PFSK-1 (cell line): ENCODE results near the gene EED.

Experiments
- FOXP2 ChIP-seq: optimal IDR thresholded peaks from 2 replicates; pipeline ENCODE3; 2011; ENCODE audit warnings: borderline replicate concordance, control low read depth, inconsistent platforms; ENCODE audit not compliant: insufficient read depth; ENCODE audit errors: extremely low read length, extremely low read depth
- POLR2AphosphoS5 ChIP-seq: IDR thresholded peaks from 2 replicates; pipeline ENCODE4 v1.6.1; 2012; ENCODE audit warnings: low read depth, mild to moderate bottlenecking, control low read depth, low read length, moderate library complexity
- REST ChIP-seq, 2 experiments: IDR thresholded peaks; 2 replicates each; pipeline versions ENCODE4 v1.6.1 to v1.8.0; 2011 to 2012; ENCODE audit warnings: low read depth in 2 of 2, low read length in 2 of 2, control low read depth in 1 of 2, inconsistent platforms in 1 of 2, mild to moderate bottlenecking in 1 of 2, moderate library complexity in 1 of 2; ENCODE audit not compliant: insufficient read depth in 1 of 2
- SIN3A ChIP-seq: IDR thresholded peaks from 2 replicates; pipeline ENCODE4 v1.6.1; 2012; ENCODE audit warnings: mild to moderate bottlenecking, low read length, moderate library complexity, borderline replicate concordance; ENCODE audit not compliant: insufficient read depth
- TAF1 ChIP-seq: IDR thresholded peaks from 2 replicates; pipeline ENCODE4 v1.6.1; 2012; ENCODE audit warnings: low read length, control low read depth, borderline replicate concordance; ENCODE audit not compliant: insufficient read depth

EED gene

GRCh38 chr11:86197448-86197847 is 47.1 kb upstream of the EED start:
- no peak for TF ChIP-seq SIN3A
- no peak for TF ChIP-seq TAF1
- TF ChIP-seq FOXP2: no peak
- no peak for TF ChIP-seq REST (IDR thresholded peaks at IDR 0.05; ENCODE audit: insufficient read depth in 1 of 2, low read depth in 2 of 2, low read length in 2 of 2)
- no peak for TF ChIP-seq POLR2AphosphoS5

- TF ChIP-seq REST (IDR thresholded peaks at IDR 0.05; ENCODE audit: insufficient read depth in 1 of 2, low read depth in 2 of 2, low read length in 2 of 2): no peak
- TF ChIP-seq POLR2AphosphoS5: no peak
- TF ChIP-seq TAF1: no peak
- TF ChIP-seq SIN3A: no peak
- TF ChIP-seq FOXP2: no peak
Observed at GRCh38 chr11:86198139-86198538, 46.4 kb upstream of the EED start.

GRCh38 chr11:86199354-86199753 is 45.2 kb upstream of the EED start:
- no peak for TF ChIP-seq POLR2AphosphoS5
- no peak for TF ChIP-seq TAF1
- TF ChIP-seq REST (IDR thresholded peaks at IDR 0.05; ENCODE audit: insufficient read depth in 1 of 2, low read depth in 2 of 2, low read length in 2 of 2): no peak
- no peak for TF ChIP-seq FOXP2
- TF ChIP-seq SIN3A: no peak

DNA sequence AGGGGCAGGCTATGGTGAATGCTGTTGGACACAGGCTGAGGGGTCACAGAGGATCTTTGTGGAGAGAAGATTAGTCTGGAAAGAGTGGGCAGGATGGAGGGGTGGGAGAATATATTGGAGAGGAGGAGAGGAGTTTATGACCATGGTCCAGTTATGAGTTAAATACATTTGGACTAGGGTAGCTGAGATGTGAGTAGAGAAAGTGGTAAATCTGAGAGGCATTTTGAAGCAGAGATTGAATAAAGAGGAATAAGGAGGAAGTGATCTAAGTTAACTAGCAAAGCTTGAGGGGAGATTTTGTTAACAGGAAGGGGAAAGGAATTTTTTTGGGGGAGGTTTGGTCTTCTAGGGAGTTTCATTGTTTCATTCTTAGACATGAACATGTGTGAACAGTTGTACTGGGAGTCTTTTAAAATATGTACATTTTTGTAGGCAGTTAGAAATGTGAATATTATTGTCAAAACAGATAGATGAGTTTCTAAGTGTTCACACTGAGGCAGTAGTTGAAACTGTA is 43.1 kb upstream of the EED start:
- TF ChIP-seq REST (IDR thresholded peaks at IDR 0.05; ENCODE audit: insufficient read depth in 1 of 2, low read depth in 2 of 2, low read length in 2 of 2) (no peak), SIN3A (no peak), FOXP2 (no peak)

DNA sequence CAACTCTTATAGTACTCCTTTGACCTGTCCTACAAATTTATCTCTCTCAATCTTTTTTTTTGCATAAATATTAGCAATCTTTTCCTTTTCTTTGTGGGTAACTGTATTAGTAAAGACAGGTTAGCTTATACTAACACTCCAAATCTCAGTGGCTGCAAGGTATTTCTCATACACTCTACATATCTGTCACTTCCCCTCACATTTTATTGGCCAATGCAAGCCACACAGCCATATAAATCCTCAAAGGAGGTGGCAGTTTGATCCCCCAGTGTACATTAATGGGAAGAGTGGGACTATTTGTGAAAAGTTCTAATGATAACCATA is 42.6 kb upstream of the EED start:
- TF ChIP-seq POLR2AphosphoS5 (no peak), FOXP2 (no peak), TAF1 (no peak), SIN3A (no peak), REST (IDR thresholded peaks at IDR 0.05; ENCODE audit: insufficient read depth in 1 of 2, low read depth in 2 of 2, low read length in 2 of 2) (no peak)
